GM12873 (cell line): ENCODE measurements around the gene OR56A5.

Experiments
- CTCF ChIP-seq: IDR thresholded peaks from 2 replicates; pipeline ENCODE4 v1.5.1; 2012; ENCODE audit warnings: low read depth, mild to moderate bottlenecking, moderate library complexity, low read length, control low read depth; ENCODE audit not compliant: insufficient read depth; ENCODE audit errors: missing control alignments

The OR56A5 gene, protein sequence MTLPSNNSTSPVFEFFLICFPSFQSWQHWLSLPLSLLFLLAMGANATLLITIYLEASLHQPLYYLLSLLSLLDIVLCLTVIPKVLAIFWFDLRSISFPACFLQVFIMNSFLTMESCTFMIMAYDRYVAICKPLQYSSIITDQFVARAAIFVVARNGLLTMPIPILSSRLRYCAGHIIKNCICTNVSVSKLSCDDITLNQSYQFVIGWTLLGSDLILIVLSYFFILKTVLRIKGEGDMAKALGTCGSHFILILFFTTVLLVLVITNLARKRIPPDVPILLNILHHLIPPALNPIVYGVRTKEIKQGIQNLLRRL

GRCh38 chr11:5968394-5968793, at the start of gene OR56A5:
TSS of gene OR56A5 (minus strand) at chr11:5968494. CDS start at chr11:5968494, 0 bp downstream.
- no peak for TF ChIP-seq CTCF

- TF ChIP-seq CTCF: no peak
Observed at GRCh38 chr11:6013042-6013441, 44.7 kb upstream of the OR56A5 start.

- TF ChIP-seq CTCF: no peak
Observed at GRCh38 chr11:6012035-6012668, 43.9 kb upstream of the OR56A5 start.

DNA sequence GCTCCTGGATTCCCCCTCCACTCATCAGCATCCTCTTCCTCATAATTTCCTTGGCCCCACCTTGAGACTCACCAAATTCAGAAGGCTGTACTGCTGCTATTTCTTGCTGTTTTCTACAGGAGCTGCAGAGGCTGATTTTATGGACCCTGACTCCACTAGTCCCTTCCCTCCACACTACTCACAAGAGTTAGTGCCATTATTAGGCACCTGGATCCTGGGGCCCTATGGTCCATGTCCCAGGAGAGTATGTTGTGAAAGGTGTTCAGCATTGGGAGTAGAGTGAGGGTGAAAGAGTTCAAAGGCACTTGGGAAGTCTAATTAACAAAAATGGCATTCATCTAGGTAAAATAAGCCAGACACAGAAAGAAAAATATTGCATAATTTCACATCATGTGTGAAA, 38.6 kb upstream of the OR56A5 start, which contains the start of gene OR56A4:
OR56A4 (minus strand) TSS at position 101 of the 400 bp plus-strand sequence. CDS start 3,954 bp downstream, outside the sequence.
- TF ChIP-seq CTCF: no peak

DNA sequence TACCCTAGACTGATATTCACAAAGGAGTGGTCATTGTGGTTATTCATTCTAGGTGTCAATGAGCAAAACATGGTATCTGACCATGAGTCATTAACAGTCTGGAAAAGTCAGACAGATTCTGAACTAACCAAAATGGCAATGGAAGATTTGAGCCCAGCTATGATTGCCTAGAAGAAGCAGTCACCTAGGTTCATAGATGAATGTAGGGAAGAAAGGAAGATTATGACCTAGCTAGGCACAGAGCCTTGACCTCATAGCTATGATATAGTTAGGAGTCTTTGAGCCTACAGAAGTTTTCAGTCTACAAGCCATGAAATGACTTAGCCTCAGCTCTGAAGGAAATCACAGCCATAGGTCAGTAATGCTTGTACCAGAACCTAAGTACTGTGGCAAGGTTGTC, 38.1 kb upstream of the OR56A5 start:
- TF ChIP-seq CTCF: no peak

DNA sequence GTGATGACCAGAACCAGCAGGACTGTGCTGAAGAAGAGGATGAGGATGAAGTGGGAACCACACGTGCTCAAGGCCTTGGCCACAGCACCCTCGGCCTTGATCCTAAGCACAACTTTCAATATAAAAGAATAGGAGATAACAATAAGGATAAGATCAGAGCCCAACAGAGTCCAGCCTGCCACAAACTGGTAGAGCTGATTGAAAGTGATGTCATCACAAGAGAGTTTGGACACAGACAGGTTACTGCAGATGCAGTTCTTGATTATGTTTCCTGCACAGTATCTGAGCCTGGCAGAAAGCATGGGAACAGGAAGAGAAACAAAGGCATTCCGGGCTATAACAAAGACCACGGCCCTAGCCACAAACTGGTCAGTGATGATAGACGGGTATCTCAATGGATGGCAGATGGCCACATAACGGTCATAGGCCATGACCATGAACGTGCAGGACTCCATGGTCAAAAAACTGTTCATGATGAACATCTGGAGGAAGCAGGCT, 34.0 kb upstream of the OR56A5 start:
- no peak for TF ChIP-seq CTCF

DNA sequence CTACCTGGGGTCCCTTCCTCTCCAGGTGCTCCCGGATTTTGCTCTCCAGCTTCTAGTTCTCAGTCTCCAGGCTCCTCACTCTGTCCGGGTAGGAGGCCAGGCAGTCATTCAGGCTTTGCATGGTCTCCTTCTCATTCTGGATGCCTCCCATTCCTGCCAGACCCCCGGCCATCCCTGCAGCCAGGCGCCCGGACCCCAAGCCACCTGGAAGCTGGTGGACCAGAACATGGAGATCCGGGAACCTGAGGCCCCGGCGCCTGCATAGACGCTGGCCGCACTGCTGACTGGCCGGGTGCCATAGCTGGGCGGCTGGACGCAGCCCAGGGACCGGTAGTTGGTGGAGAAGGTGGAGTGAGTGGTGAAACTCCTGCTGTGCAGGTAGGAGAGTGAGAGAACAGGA, 26.5 kb upstream of the OR56A5 start:
- TF ChIP-seq CTCF: no peak
